HuH-7 (cell line): ENCODE measurements around the gene RSPH1.

Experiments
- DNase-seq: peaks from one replicate; pipeline ENCODE4 v3.0.0; 2011; ENCODE audit warnings: low spot score

RSPH1 gene

DNA sequence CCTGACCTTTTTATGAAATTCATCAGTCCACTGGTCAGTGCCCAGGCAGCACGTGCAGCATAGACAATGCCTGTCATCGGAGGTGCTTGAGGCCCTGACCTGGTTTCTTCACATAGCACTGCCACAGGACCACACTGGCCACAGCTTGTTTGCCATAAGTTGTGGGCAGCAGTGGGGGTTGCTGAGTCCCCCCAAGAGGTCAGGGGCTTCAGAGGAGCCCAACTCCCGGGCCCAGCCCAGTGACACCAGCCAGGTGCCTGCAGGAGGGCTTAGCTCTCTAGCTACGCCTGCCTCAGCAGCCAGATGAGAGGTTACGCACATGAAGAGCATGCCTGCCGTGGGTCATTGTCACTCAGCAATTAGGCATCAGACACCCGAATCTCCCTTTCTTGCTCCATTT lies 50.7 kb downstream of the RSPH1 start:
- no peak for DNase-seq

DNA sequence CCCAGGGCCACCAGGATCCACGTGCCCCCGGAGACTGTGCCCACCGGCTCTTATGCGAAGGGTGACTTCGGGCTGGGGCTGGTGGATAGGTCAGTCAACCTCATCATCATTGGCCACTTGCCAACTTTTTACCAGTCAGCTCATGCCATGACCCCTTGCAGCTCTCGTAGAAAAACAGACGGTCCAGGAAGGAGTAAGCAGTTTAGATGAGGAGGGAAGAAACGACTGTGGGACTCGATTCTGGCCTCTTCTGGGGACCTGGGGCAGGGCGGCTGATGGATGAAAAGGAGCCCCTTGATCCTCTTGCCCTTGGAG lies 51.3 kb downstream of the RSPH1 start:
- DNase-seq = no peak

- no peak for DNase-seq
These were observed 51.9 kb downstream of the RSPH1 start for GRCh38 chr21:42443876-42444744.

GRCh38 chr21:42443181-42443785 lies 52.7 kb downstream of the RSPH1 start:
- no peak for DNase-seq

DNA sequence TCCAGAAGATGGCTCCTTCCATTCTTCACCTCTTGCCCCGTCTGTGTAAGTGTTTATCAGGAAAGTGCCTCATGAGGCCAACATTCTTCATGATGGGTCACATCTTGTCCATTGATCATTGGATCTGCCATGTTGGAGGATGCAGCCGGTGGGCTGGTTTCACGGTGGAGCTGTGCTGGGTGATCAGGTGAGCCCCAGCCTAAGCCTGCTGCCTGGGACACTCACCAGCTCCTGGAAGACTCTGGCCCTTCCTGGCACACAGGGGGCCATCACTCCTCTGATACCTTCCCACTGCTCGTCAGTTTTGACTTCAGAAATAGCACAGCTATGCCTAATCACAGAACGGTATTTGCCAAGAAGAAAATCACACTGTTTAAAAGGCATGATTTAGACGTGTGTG lies 54.1 kb downstream of the RSPH1 start:
- DNase-seq = no peak

DNA sequence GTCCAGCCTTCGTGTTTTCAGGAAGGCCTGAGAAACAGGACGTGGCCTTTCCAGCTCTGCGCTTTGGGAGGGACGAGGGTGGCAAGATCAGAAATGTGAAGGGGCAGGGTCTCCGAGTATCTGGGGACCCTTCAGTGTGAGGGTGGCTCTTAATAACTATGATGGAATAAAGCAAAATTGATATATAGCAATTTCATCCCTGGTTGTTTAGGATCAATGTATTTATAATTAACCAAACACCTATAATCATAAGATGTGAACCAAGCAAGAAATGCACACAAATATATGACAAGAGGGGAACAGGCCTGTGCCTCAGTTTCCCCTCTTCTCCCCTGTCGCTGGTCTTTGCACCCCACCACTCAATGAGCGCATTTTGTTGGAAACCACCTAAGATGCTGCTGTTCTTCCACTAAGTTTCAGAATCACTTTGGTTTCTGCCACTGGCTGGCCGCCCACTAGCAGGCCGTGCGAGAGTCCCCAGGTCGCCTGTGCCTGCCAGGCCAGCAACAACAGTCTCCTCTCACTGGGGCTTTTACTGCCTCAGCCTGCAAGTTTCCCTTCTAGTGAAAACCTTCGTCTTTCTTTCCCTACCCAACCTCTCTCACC lies 55.7 kb downstream of the RSPH1 start:
- DNase-seq = no peak

DNA sequence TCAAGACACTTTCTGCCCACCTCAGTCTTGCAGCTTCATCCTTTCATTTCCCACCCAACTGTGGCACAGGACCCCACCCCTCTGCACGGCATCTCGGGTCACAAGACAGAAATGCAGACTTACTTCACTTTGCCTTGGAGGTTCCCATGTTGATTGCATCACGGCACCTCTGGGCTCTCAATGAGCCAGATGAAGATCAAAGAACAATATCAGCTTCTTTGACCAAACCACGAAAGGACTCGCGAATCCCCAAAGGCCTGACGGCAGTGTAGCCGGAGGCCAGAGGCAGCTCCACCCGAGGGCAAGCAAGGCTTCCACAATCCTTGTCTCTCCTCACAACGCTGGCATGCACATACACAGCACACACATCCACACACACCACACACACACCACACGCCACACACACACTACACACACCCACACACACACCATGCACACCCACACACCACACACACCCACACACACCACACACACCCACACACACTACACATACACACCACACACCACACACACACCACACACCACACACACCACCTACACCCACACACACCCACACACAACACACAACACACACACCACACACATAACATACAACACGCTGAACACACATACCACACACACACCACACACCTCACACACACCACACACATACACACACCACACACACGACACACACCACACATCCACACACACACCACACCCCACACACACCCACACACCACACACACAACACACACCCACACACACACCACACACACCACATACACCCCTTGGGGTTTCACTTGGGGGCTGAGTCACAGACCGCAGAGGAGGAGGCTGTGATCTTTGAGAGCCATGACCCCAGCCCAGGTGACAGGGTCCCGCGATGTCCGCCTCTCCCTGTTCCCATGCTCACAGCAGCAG lies 56.5 kb downstream of the RSPH1 start:
- DNase-seq = no peak

- DNase-seq = no peak
These were observed 57.5 kb downstream of the RSPH1 start for GRCh38 chr21:42438316-42439205.

DNA sequence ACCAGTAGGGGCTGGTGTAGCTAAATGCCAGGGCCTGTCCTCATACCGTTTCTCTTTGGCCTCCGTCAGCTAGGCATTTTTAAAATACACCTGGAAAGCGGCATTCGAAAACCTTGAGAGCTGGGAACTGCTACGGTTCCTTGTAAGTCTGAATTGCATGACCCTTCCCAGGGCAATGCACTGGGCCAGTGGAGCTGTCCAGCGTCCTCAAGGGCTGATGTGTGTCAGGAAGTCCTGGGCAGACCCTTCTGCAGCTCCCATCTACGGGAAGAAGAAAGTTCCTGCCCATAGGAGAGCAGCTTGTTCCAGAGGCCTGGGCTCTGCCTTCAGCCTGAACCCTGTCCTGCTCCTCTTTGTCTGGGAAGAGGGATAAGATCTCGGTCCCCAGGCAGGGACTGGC lies 58.2 kb downstream of the RSPH1 start:
- peak; percentile 33 for DNase-seq

GRCh38 chr21:42436914-42437313 lies 59.1 kb downstream of the RSPH1 start:
- no peak for DNase-seq

GRCh38 chr21:42435833-42436232 lies 60.2 kb downstream of the RSPH1 start:
- no peak for DNase-seq

GRCh38 chr21:42435401-42435800 lies 60.6 kb downstream of the RSPH1 start:
- DNase-seq = no peak

- no peak for DNase-seq
These were observed 61.1 kb downstream of the RSPH1 start for GRCh38 chr21:42434884-42435283.

DNA sequence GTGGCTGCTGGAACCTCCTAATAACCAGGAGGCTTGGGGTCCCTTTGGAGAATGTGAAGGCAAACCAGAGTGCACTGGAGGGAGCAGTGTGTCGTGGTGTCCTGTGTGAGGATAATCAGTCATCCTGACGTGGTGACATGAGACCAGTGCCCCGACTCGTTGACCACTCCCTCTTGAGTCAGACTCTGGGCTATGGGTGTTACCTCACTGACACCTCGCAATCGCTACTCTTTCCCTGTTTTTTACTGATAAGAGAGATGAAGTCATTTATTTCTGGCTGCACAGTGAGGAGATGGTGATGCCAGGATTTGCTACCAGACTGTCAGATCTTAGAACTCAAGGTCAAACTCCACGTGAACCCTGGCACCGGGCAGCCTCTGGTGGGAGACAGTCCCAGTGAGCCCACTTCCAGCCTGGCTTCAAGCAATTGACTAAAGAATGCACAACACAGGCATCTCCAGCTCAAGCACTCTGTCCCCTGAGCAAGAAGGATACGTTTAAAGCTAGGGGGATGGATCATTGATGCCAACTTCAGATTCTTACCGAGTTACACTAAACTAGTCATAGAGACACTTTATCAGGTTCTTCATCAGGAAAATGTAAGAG lies 62.0 kb downstream of the RSPH1 start:
- DNase-seq = peak; percentile 40

GRCh38 chr21:42432695-42433094 lies 63.3 kb downstream of the RSPH1 start:
- no peak for DNase-seq

DNA sequence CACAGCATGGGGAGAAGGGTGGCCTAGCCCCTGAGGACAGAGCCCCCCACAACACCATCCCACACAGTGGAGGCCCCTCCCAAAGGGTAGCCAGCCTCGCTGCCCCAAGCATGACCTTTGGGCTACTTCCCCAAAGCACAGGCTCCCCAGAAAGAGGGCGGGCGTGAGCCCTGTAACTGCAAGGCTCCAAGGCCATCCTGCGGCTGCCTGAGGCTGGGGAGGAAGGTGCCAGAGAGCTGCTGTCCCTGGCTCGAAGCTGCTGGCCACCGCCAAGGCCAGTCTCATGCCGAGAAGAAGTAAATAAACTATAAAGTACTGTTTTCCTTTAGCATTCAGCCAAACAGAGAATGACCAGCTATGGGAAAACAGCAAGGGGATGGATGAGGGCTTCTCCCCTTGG lies 64.8 kb downstream of the RSPH1 start:
- DNase-seq = no peak

DNA sequence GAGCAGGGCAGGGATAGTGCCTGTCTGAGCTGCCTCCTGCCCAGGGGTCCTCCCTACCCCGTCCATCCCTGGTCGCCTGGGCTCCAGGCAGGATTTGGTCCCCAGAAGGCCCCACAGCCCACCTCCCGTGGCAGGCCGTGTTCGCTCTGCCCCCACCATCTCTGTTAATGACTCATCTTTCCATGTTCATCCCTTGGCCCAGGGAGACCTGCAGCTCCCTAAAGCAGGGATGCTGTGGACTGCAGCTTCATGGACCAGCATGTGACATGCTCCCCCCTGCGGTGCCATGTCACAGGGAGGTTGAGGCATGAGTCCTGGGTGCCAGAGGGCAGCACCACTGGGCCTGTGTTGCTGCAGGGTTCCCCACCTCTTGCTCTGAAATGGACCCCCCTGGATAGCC lies 65.5 kb downstream of the RSPH1 start:
- no peak for DNase-seq

GRCh38 chr21:42429856-42430255 lies 66.2 kb downstream of the RSPH1 start:
- DNase-seq = no peak

DNA sequence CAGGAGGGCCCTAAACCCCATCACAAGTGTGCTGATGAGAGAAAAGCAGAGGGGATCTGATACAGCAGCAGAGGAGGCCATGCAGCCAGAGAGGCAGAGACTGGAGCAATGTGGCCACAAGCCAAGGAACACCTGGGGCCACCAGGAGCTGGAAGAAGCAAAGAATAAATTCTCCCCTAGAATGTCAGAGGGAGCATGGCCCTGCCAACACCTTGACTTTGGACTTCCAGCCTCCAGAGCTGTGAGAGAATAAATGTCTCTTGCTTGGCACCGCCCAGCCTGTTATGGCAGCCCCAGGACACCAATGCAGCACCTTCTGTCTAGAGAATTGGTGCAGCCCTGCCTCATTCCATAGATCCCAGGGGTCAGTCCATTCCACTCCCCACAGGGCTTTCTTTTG lies 67.0 kb downstream of the RSPH1 start:
- no peak for DNase-seq

DNA sequence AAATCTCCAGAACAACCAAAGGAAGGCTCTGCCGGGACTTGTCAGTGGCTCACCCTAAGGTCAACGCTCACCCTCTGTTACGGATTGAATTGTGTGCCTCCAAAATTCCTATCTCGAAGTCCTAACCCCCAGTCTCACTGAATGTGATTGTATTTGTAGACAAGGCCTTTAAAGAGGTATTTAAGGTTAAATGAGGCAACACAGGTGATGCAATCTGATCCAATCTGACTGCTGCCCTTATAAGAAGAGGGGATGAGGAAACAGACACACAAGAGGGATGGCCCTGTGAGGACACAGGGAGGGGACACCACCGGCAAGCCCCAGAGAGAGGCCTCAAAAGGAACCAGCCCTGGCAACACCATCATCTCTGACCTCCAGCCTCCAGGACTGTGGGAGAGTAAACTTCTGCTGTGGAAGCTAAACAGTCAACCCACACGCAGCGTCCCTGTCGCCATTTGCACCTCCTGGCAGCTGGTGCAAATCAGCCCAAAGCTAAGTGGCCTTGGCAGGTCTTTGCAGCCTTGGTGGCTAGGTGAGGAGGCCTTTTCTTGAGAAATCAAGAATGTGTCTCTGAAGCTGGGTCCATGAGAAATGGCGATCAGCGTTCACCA lies 68.1 kb downstream of the RSPH1 start:
- DNase-seq = peak; percentile 28
